H1 (cell line): ENCODE data around the gene MCL1. TPM values are rescaled to one million over a fixed set of nuclear protein-coding genes. Genes with fewer than 3 reads are reported as not detected.

Experiments
- JUN ChIP-seq: IDR thresholded peaks from 2 replicates; pipeline ENCODE4 v1.6.1; 2011; ENCODE audit warnings: low read depth, mild to moderate bottlenecking, improper control_type of control experiment, low read length
- POLR2A ChIP-seq, 2 experiments: IDR thresholded peaks; 1 replicate in 1 of 2; 2 replicates in 1 of 2; pipeline ENCODE4 v1.6.1; 2011; ENCODE audit warnings: low read depth in 2 of 2, low read length in 2 of 2, mild to moderate bottlenecking in 2 of 2; ENCODE audit errors: control extremely low read depth in 1 of 2
- SRF ChIP-seq: IDR thresholded peaks from 2 replicates; pipeline ENCODE4 v1.6.1; 2011; ENCODE audit warnings: mild to moderate bottlenecking, low read depth, low read length, moderate library complexity
- polyA plus RNA-seq, 7 experiments: library from polyadenylated mRNA; depleted of rRNA in 3 of 7; stranded (reverse) in 5 of 7; unstranded in 2 of 7; fragments of >200 nt in 5 of 7; fragments of 200-250 nt in 2 of 7; gene quantifications; 1 replicate in 5 of 7; 2 replicates in 1 of 7; 4 replicates in 1 of 7; pipeline versions ENCODE4 v1.2.1 to v1.2.3, GENCODE V29; 2011 to 2013; ENCODE audit warnings: missing spikeins in 2 of 7, mixed read lengths in 2 of 7
- total RNA-seq: library from RNA; stranded (reverse); fragmentation: NEBNext Ultra II Directional; extraction: Animal tissue kit (Norgen Biotek cat#: 25700); gene quantifications from 2 replicates; pipeline ENCODE4 v1.2.1, GENCODE V29; 2021

Gene MCL1
- total and polyA plus RNA-seq, 2 of the 8 experiments (the other 6 are each of a cell fraction or from before 2014, with no cell fraction given) = 61.1 to 218 TPM

DNA sequence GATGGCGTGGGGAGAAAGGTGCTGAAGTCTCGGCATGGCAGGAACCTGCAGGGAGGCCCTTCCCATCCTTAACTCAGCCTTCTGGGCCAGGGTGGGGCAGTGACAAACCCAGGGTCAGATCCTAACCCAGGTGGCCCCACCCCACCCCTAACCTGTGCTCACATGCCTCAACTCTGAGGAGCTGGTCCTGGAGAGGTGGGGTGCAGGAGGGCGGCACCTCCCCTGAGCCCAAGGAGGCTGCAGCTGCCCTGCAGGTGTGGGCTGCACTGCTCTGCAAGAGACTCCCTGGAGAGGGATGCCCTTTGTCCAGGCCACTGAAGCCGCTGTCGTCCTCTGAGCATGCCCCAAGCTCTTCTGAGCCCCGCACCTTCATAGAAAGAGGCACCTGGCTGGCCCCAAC is 45.4 kb downstream of the MCL1 start (continued):
- TF ChIP-seq JUN (no peak), POLR2A (IDR thresholded peaks at IDR 0.05; ENCODE audit: control extremely low read depth in 1 of 2, low read depth in 2 of 2, low read length in 2 of 2) (no peak), SRF (no peak)
- TF ChIP-seq, all 59 proteins: peak for 0
